ENCODE results near the gene IQCC. TPM values are rescaled to one million over a fixed set of nuclear protein-coding genes. Genes with fewer than 3 reads are reported as not detected.

Gene IQCC
- total RNA-seq, 1 donor from 2014 or later, result 2.6 TPM

DNA sequence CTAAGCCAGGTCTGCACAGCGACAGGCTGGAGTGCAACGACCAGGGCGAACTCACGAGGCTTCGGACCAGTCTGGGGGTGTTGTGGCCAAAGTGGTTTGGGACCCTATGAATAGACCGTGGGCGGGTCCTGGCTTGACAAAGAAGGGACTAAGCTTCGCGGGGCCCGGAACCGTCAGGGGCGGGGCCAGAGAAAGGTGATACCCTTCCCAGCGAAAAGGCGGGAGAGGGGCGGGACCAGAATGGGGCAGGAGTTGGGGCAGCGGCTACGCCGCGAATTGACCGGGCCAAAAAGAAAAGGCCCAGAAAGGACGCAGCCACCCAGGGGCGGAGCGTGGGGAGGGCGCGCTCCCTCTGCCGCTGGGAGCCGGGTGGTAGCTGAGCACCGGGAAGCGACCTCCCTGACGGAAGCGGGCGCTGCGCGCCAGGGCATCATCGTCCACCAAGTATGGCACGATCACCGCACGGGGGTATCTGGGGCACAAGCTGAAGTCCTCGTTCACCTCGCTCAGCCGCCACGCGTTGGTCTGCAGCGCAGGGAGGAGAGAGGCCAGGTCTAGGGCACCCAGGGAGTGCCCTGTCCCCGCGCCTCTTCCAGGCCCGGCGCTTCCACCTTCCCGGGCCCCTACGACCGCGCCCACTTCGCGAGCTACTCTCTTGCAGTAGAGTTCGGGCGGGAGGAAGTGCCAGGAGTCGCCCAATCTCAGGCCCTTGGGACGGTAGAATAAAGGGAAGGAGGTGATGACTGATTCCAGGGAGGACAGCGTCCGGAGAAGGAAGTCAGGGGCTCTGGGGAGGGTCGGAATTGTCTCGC is 34.9 kb downstream of the IQCC start:
- Histone ChIP-seq H3K9ac (ENCODE audit: low read depth in 1 of 3, low read length in 3 of 3) (peak overlapping the region; percentile 57 to 79 (median 70)), H3K4me3 (ENCODE audit: low read length in 3 of 3) (peak overlapping the region; percentile 72 to 87 (median 78)), H3K9me3 (ENCODE audit: control insufficient read depth in 3 of 3, low read length in 3 of 3) (no peaks in the 10 kb centered on the region)

GRCh38 chr1:32241001-32241763 is 35.7 kb downstream of the IQCC start:
- peaks cover 13 to 30% (median 25%) of the 10 kb centered on the region in 3 donors for H3K4me1 ChIP-seq (ENCODE audit: control insufficient read depth in 3 of 3, insufficient read depth in 3 of 3, low read length in 3 of 3)
- H3K4me3 ChIP-seq (ENCODE audit: low read length in 3 of 3), result peak overlapping the region; percentile 72 to 87 (median 78)
- peak overlapping the region; percentile 70 to 79 (median 74) for H3K9ac ChIP-seq (ENCODE audit: low read depth in 1 of 3, low read length in 3 of 3)
- peak overlapping the region; percentile 75 for H3K27ac ChIP-seq (ENCODE audit: low read depth, low read length)
- H3K9me3 ChIP-seq (ENCODE audit: control insufficient read depth in 3 of 3, low read length in 3 of 3), result no peaks in the 10 kb centered on the region
- no peaks in the 10 kb centered on the region for H3K36me3 ChIP-seq (ENCODE audit: control insufficient read depth in 3 of 3, insufficient read depth in 3 of 3, low read length in 3 of 3)
- H3K27me3 ChIP-seq (ENCODE audit: control insufficient read depth in 3 of 3, insufficient read depth in 3 of 3, low read length in 3 of 3), result no peaks in the 10 kb centered on the region

More for the DNA sequence above, 34.9 kb downstream of the IQCC start:
- H3K36me3 ChIP-seq (ENCODE audit: control insufficient read depth in 3 of 3, insufficient read depth in 3 of 3, low read length in 3 of 3), result no peaks in the 10 kb centered on the region
- H3K27me3 ChIP-seq (ENCODE audit: control insufficient read depth in 3 of 3, insufficient read depth in 3 of 3, low read length in 3 of 3), result no peaks in the 10 kb centered on the region
- peak overlapping the region; percentile 75 for H3K27ac ChIP-seq (ENCODE audit: low read depth, low read length)
- peaks cover 8 to 24% (median 22%) of the 10 kb centered on the region in 3 donors for H3K4me1 ChIP-seq (ENCODE audit: control insufficient read depth in 3 of 3, insufficient read depth in 3 of 3, low read length in 3 of 3)

GRCh38 chr1:32242341-32242851 is 36.9 kb downstream of the IQCC start:
- Histone ChIP-seq H3K4me3 (ENCODE audit: low read length in 3 of 3) (peak overlapping the region in 1 of 3 donors; percentile 49), H3K4me1 (ENCODE audit: control insufficient read depth in 3 of 3, insufficient read depth in 3 of 3, low read length in 3 of 3) (peaks cover 17 to 40% (median 34%) of the 10 kb centered on the region in 3 donors), H3K27ac (ENCODE audit: low read depth, low read length) (no peak overlapping the region), H3K36me3 (ENCODE audit: control insufficient read depth in 3 of 3, insufficient read depth in 3 of 3, low read length in 3 of 3) (no peaks in the 10 kb centered on the region), H3K27me3 (ENCODE audit: control insufficient read depth in 3 of 3, insufficient read depth in 3 of 3, low read length in 3 of 3) (no peaks in the 10 kb centered on the region), H3K9me3 (ENCODE audit: control insufficient read depth in 3 of 3, low read length in 3 of 3) (no peaks in the 10 kb centered on the region), H3K9ac (ENCODE audit: low read depth in 1 of 3, low read length in 3 of 3) (peak overlapping the region in 1 of 3 donors; percentile 25)

GRCh38 chr1:32246888-32247273 is 41.4 kb downstream of the IQCC start, which contains the start of gene FAM167B:
Gene FAM167B (plus strand): TSS chr1:32247222. CDS start chr1:32247422, 200 bp downstream.
- no peaks in the 10 kb centered on the region for H3K27me3 ChIP-seq (ENCODE audit: control insufficient read depth in 3 of 3, insufficient read depth in 3 of 3, low read length in 3 of 3)
- peak within 1 kb of the TSS; percentile 54 for H3K27ac ChIP-seq (ENCODE audit: low read depth, low read length)
- no peaks in the 10 kb centered on the region for H3K9me3 ChIP-seq (ENCODE audit: control insufficient read depth in 3 of 3, low read length in 3 of 3)
- H3K9ac ChIP-seq (ENCODE audit: low read depth in 1 of 3, low read length in 3 of 3), result peak within 1 kb of the TSS in 2 of 3 donors; percentile 33 to 40
- peak within 1 kb of the TSS in 2 of 3 donors; percentile 29 to 38 for H3K4me3 ChIP-seq (ENCODE audit: low read length in 3 of 3)
- no peaks in the 10 kb centered on the region for H3K36me3 ChIP-seq (ENCODE audit: control insufficient read depth in 3 of 3, insufficient read depth in 3 of 3, low read length in 3 of 3)
- H3K4me1 ChIP-seq (ENCODE audit: control insufficient read depth in 3 of 3, insufficient read depth in 3 of 3, low read length in 3 of 3), result peaks cover 22 to 50% (median 27%) of the 10 kb centered on the region in 3 donors

DNA sequence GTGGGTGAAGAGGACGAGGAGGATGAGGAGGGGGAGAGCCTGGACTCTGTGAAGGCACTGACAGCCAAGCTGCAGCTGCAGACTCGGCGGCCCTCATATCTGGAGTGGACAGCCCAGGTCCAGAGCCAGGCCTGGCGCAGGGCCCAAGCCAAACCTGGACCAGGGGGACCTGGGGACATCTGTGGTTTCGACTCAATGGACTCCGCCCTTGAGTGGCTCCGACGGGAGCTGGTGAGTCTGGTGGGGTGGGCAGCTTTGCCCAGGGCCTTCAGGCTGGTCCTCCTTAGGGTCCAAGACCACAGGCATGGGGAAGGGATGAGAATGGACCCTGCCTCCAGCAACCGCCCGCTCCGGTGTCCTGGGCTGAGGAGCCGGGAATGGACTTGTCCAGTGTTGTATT is 42.0 kb downstream of the IQCC start:
- peak overlapping the region; percentile 46 for H3K27ac ChIP-seq (ENCODE audit: low read depth, low read length)
- peaks cover 23 to 49% (median 32%) of the 10 kb centered on the region in 3 donors for H3K4me1 ChIP-seq (ENCODE audit: control insufficient read depth in 3 of 3, insufficient read depth in 3 of 3, low read length in 3 of 3)
- H3K36me3 ChIP-seq (ENCODE audit: control insufficient read depth in 3 of 3, insufficient read depth in 3 of 3, low read length in 3 of 3), result no peaks in the 10 kb centered on the region
- peak overlapping the region in 2 of 3 donors; percentile 29 to 38 for H3K4me3 ChIP-seq (ENCODE audit: low read length in 3 of 3)
- no peaks in the 10 kb centered on the region for H3K9me3 ChIP-seq (ENCODE audit: control insufficient read depth in 3 of 3, low read length in 3 of 3)
- H3K9ac ChIP-seq (ENCODE audit: low read depth in 1 of 3, low read length in 3 of 3), result peak overlapping the region in 1 of 3 donors; percentile 40
- no peaks in the 10 kb centered on the region for H3K27me3 ChIP-seq (ENCODE audit: control insufficient read depth in 3 of 3, insufficient read depth in 3 of 3, low read length in 3 of 3)

DNA sequence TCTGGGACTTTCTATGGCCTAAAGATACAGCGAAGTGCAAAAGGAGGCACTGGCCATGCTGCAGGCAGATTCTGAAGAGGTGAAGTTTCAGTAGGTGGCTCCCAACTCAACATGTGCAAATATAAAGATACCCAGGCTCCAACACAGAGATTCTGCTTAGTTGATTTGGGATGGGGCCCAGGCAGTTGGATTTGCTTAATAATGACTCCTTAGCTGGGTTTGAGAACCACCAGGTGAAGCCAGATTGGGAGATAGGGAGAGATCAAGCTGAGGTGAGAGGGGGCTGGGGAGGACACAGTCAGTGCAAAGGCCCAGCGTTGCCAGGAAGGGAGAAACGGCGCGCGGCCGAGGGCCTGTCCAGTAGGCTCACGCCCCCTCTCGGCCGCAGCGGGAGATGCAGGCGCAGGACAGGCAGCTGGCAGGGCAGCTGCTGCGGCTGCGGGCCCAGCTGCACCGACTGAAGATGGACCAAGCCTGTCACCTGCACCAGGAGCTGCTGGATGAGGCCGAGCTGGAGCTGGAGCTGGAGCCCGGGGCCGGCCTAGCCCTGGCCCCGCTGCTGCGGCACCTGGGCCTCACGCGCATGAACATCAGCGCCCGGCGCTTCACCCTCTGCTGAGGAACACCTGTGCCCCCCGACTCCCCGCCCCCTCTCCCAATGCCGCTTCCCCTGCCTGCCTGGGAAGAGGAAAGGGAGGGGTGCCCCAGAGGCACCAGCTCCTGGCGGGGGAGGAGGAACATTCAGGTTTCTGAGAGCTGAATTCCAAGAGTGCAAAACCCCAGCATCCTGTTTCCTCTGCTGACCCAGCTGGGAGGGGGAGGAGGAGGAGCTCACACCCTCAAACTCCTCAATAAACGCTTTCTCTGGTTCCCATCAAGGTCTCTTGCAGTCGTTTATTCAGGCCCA is 42.8 kb downstream of the IQCC start:
- H3K27me3 ChIP-seq (ENCODE audit: control insufficient read depth in 3 of 3, insufficient read depth in 3 of 3, low read length in 3 of 3), result no peaks in the 10 kb centered on the region
- no peak overlapping the region for H3K4me3 ChIP-seq (ENCODE audit: low read length in 3 of 3)
- no peaks in the 10 kb centered on the region for H3K36me3 ChIP-seq (ENCODE audit: control insufficient read depth in 3 of 3, insufficient read depth in 3 of 3, low read length in 3 of 3)
- peaks cover 28 to 52% (median 32%) of the 10 kb centered on the region in 3 donors for H3K4me1 ChIP-seq (ENCODE audit: control insufficient read depth in 3 of 3, insufficient read depth in 3 of 3, low read length in 3 of 3)
- H3K9ac ChIP-seq (ENCODE audit: low read depth in 1 of 3, low read length in 3 of 3), result peak overlapping the region in 2 of 3 donors; percentile 32 to 33
- no peaks in the 10 kb centered on the region for H3K9me3 ChIP-seq (ENCODE audit: control insufficient read depth in 3 of 3, low read length in 3 of 3)
- peak overlapping the region; percentile 46 for H3K27ac ChIP-seq (ENCODE audit: low read depth, low read length)

- Histone ChIP-seq H3K27me3 (ENCODE audit: control insufficient read depth in 3 of 3, insufficient read depth in 3 of 3, low read length in 3 of 3) (no peaks in the 10 kb centered on the region), H3K4me1 (ENCODE audit: control insufficient read depth in 3 of 3, insufficient read depth in 3 of 3, low read length in 3 of 3) (peaks cover 28 to 52% (median 32%) of the 10 kb centered on the region in 3 donors), H3K9me3 (ENCODE audit: control insufficient read depth in 3 of 3, low read length in 3 of 3) (no peaks in the 10 kb centered on the region), H3K9ac (ENCODE audit: low read depth in 1 of 3, low read length in 3 of 3) (peak overlapping the region in 2 of 3 donors; percentile 40 to 60), H3K36me3 (ENCODE audit: control insufficient read depth in 3 of 3, insufficient read depth in 3 of 3, low read length in 3 of 3) (no peaks in the 10 kb centered on the region), H3K4me3 (ENCODE audit: low read length in 3 of 3) (no peak overlapping the region), H3K27ac (ENCODE audit: low read depth, low read length) (peak overlapping the region; percentile 61)
Observed at GRCh38 chr1:32249831-32250525, 44.5 kb downstream of the IQCC start.

DNA sequence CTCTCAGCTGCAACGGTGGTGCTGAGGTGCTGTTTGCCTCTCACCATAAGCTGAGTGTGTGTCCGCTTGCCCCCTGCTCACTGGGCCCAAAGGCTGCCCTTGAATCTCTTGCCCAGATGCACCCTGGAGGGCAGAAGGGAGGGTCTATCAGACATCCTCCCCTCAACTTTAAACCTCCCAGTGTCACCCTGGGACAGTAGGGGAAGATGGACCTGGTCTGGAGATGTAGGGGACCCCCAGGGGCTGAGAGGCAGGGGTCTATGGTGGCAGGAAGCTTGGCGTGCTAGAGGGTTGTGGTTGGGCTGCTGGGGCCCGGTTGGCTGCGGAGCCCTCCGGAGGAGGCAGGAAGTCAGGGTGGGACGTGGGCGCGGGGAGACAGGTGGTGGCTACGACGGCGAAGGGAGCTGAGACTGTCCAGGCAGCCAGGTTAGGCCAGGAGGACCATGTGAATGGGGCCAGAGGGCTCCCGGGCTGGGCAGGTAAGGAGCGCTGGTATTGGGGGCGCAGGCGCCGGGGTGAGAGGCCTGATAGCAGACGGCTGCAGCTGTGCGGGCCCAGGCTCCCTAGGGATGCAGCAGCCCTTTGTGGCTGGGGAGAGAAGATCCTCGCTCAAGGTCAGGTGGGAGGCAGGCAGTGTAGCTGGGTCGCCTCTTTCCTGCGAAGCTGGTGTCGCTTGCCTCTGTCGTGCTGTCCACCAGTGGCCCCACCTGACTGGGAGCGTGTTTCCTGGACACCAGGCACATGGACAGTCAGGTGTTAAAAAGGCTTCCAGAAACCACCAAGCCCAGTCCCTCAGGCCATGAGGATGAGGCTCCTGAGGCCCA is 45.6 kb downstream of the IQCC start, which contains the start of gene LCK:
TSS of gene LCK (plus strand) at position 373 of the 824 bp plus-strand sequence. CDS start 23,065 bp downstream, outside the sequence.
- Histone ChIP-seq H3K4me1 (ENCODE audit: control insufficient read depth in 3 of 3, insufficient read depth in 3 of 3, low read length in 3 of 3) (peaks cover 24 to 47% (median 27%) of the 10 kb centered on the region in 3 donors), H3K4me3 (ENCODE audit: low read length in 3 of 3) (no peak within 1 kb of the TSS), H3K9ac (ENCODE audit: low read depth in 1 of 3, low read length in 3 of 3) (peak within 1 kb of the TSS in 1 of 3 donors; percentile 40), H3K36me3 (ENCODE audit: control insufficient read depth in 3 of 3, insufficient read depth in 3 of 3, low read length in 3 of 3) (no peaks in the 10 kb centered on the region), H3K9me3 (ENCODE audit: control insufficient read depth in 3 of 3, low read length in 3 of 3) (no peaks in the 10 kb centered on the region), H3K27me3 (ENCODE audit: control insufficient read depth in 3 of 3, insufficient read depth in 3 of 3, low read length in 3 of 3) (no peaks in the 10 kb centered on the region), H3K27ac (ENCODE audit: low read depth, low read length) (peak within 1 kb of the TSS; percentile 61)

All from skeletal muscle tissue (tissue), 4 donors.